Measurements from ENCODE around the gene FGF4. TPM values are rescaled to one million over a fixed set of nuclear protein-coding genes. Genes with fewer than 3 reads are reported as not detected.

Gene FGF4
- total RNA-seq, 1 experiment from 2014 or later = 5.9 TPM

- TF ChIP-seq NFYB (CRISPR knock-in tag; conservative IDR thresholded peaks at IDR 0.05; ENCODE audit: low read depth) = no peak
- TF ChIP-seq, protein P1, sequence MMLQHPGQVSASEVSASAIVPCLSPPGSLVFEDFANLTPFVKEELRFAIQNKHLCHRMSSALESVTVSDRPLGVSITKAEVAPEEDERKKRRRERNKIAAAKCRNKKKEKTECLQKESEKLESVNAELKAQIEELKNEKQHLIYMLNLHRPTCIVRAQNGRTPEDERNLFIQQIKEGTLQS (CRISPR knock-in tag; conservative IDR thresholded peaks at IDR 0.05) = no peak
- no peak for TF ChIP-seq NR2C2 (CRISPR knock-in tag; IDR thresholded peaks at IDR 0.05)
- no peak for TF ChIP-seq SMAD3 (CRISPR knock-in tag; IDR thresholded peaks at IDR 0.05; ENCODE audit: borderline replicate concordance)
- TF ChIP-seq ZNF532 (CRISPR knock-in tag; IDR thresholded peaks at IDR 0.05; ENCODE audit: borderline replicate concordance) = no peak
- no peak for TF ChIP-seq ZNF121 (CRISPR knock-in tag; IDR thresholded peaks at IDR 0.05)
- no peak for TF ChIP-seq CREB1 (CRISPR knock-in tag; IDR thresholded peaks at IDR 0.05)
- TF ChIP-seq TEAD4 (CRISPR knock-in tag; IDR thresholded peaks at IDR 0.05) = no peak
- TF ChIP-seq GABPB1 (CRISPR knock-in tag; IDR thresholded peaks at IDR 0.05) = no peak
- no peak for TF ChIP-seq OVOL2 (CRISPR knock-in tag; IDR thresholded peaks at IDR 0.05; ENCODE audit: borderline replicate concordance)
- no peak for TF ChIP-seq MYBL2 (CRISPR knock-in tag; IDR thresholded peaks at IDR 0.05)
- TF ChIP-seq TP53 (CRISPR knock-in tag; IDR thresholded peaks at IDR 0.05) = no peak
- no peak for TF ChIP-seq SP1 (CRISPR knock-in tag; conservative IDR thresholded peaks at IDR 0.05)
- no peak for TF ChIP-seq MXD4 (CRISPR knock-in tag; IDR thresholded peaks at IDR 0.05; ENCODE audit: borderline replicate concordance)
- TF ChIP-seq ATF6 (CRISPR knock-in tag; IDR thresholded peaks at IDR 0.05) = no peak
- TF ChIP-seq ZNF512 (CRISPR knock-in tag; IDR thresholded peaks at IDR 0.05; ENCODE audit: borderline replicate concordance) = no peak
- TF ChIP-seq ZNF317 (CRISPR knock-in tag; IDR thresholded peaks at IDR 0.05; ENCODE audit: borderline replicate concordance, low read depth) = no peak
- no peak for TF ChIP-seq FOXP1 (CRISPR knock-in tag; IDR thresholded peaks at IDR 0.05; ENCODE audit: borderline replicate concordance)
- TF ChIP-seq, protein P2, sequence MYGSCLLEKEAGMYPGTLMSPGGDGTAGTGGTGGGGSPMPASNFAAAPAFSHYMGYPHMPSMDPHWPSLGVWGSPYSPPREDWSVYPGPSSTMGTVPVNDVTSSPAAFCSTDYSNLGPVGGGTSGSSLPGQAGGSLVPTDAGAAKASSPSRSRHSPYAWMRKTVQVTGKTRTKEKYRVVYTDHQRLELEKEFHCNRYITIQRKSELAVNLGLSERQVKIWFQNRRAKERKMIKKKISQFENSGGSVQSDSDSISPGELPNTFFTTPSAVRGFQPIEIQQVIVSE (CRISPR knock-in tag; IDR thresholded peaks at IDR 0.05; ENCODE audit: borderline replicate concordance) = no peak
- no peak for TF ChIP-seq ZNF671 (CRISPR knock-in tag; IDR thresholded peaks at IDR 0.05)
- Mint-ChIP-seq H3K4me1 (peaks cover 16% of the 10 kb centered on the region), H3K4me3 (no peak overlapping the region), H3K27ac (peak overlapping the region; percentile 87; the same call in 1 of the 2 replicates), H3K27me3 (ENCODE audit: low read depth) (peaks cover 2% of the 10 kb centered on the region), H3K9me3 (peaks cover 2% of the 10 kb centered on the region), H3K36me3 (peaks cover 1% of the 10 kb centered on the region)
- ChIA-PET CTCF (interaction anchor here (0.5 to 1.0 kb wide), 2 partner anchors 31 to 35 kb away, joined by 3 to 5 read pairs; no protein-coding TSS in a partner anchor), POLR2A (no interaction called here)
- ATAC-seq = peak; percentile 27
- no peak for DNase-seq (ENCODE audit: low spot score)
These were observed 30.7 kb downstream of the FGF4 start for GRCh38 chr11:69744435-69744834.
